K562 (cell line): Measurements from ENCODE around the gene CXXC1. TPM values are rescaled to one million over a fixed set of nuclear protein-coding genes. Genes with fewer than 3 reads are reported as not detected.

ENCODE experiments used
- ATAC-seq: fragments of 200-7000 bp; cut with Tn5 transposase; 3 replicates; pipeline ENCODE4 v1.9.1; 2020; ENCODE audit warnings: moderate library complexity
- BruUV-seq: library from RNA; stranded (reverse); fragments of 400-500 nt; replicated peaks from 2 replicates; lab custom pipeline; 2021; lab: Mats Ljungman, UMichigan
- CTCF ChIA-PET: fragments of 300-600 bp; formaldehyde crosslinking; extraction: SDS; loops from one replicate; lab custom pipeline; 2021; ENCODE audit warnings: low intra/inter-chr PET ratio; lab: Yijun Ruan, JAX
- POLR2A ChIA-PET: fragments of 300-600, 350-650 bp; sonication (Branson Sonifier 250); formaldehyde crosslinking; extraction: SDS; loops from one replicate; lab custom pipeline; 2021; ENCODE audit warnings: antibody characterized with exemption, inconsistent platforms; lab: Yijun Ruan, JAX
- DNase-seq, 4 experiments: peaks; one replicate each; pipeline versions ENCODE4 v3.0.0 to v3.0.0-alpha.2; 2011 to 2018; ENCODE audit warnings: low spot score in 3 of 4, mixed read lengths in 3 of 4; ENCODE audit errors: extremely low read depth in 1 of 4
- FAIRE-seq: peaks from 2 replicates; lab custom pipeline; 2011; peaks lifted over from hg19 to GRCh38; lab: Jason Lieb, UNC
- H2AFZ ChIP-seq: 2 replicates; pipeline ENCODE4 v1.6.0; 2011; ENCODE audit warnings: low read depth, low read length, control low read depth, inconsistent platforms
- H3K27ac ChIP-seq: fragments of 200-600 bp; 3 replicates; pipeline ENCODE4 v1.8.0; 2011; ENCODE audit warnings: low read depth, mild to moderate bottlenecking, control low read depth, inconsistent platforms, low read length, moderate library complexity, mixed read lengths; ENCODE audit errors: extremely low read depth
- H3K27me3 ChIP-seq, 2 experiments: fragments of 300-600 bp in 1 of 2; 2 replicates in 1 of 2; 3 replicates in 1 of 2; pipeline versions ENCODE4 v1.6.0 to v1.8.0; 2011; ENCODE audit warnings: inconsistent platforms in 2 of 2, low read length in 2 of 2, mild to moderate bottlenecking in 1 of 2, mixed read lengths in 1 of 2, moderate library complexity in 1 of 2; ENCODE audit not compliant: control insufficient read depth in 2 of 2, insufficient read depth in 2 of 2
- H3K36me3 ChIP-seq: fragments of 300-600 bp; 3 replicates; pipeline ENCODE4 v1.8.0; 2011; ENCODE audit warnings: mild to moderate bottlenecking, low read length, inconsistent platforms; ENCODE audit not compliant: control insufficient read depth, insufficient read depth
- H3K4me1 ChIP-seq, 2 experiments: fragments of 200-600 bp in 1 of 2; replicated peaks in 1 of 2; 2 replicates in 1 of 2; 3 replicates in 1 of 2; pipeline versions ENCODE4 v1.5.1 to v1.8.0; 2011; ENCODE audit warnings: inconsistent platforms in 2 of 2, low read length in 2 of 2, mild to moderate bottlenecking in 1 of 2, mixed read lengths in 1 of 2, moderate library complexity in 1 of 2; ENCODE audit not compliant: control insufficient read depth in 2 of 2, insufficient read depth in 2 of 2
- H3K4me2 ChIP-seq: 2 replicates; pipeline ENCODE4 v1.6.1; 2011; ENCODE audit warnings: low read length, control low read depth, inconsistent platforms, mixed read lengths; ENCODE audit not compliant: insufficient read depth
- H3K4me3 ChIP-seq: fragments of 200-600 bp; sonication (generic), shearing (Covaris generic); 2 replicates; pipeline ENCODE4 v1.5.1; 2016; ENCODE audit warnings: control low read depth, inconsistent platforms
- H3K79me2 ChIP-seq: fragments of 200-600 bp; 3 replicates; pipeline ENCODE4 v1.8.0; 2011; ENCODE audit warnings: low read length, inconsistent platforms; ENCODE audit not compliant: control insufficient read depth, insufficient read depth
- H3K9ac ChIP-seq, 2 experiments: 2 replicates each; pipeline versions ENCODE4 v1.6.0 to v1.6.1; 2011; ENCODE audit warnings: low read depth in 2 of 2, low read length in 2 of 2, control low read depth in 1 of 2, inconsistent platforms in 1 of 2, mild to moderate bottlenecking in 1 of 2, mixed read lengths in 1 of 2; ENCODE audit not compliant: insufficient read depth in 1 of 2
- H3K9me1 ChIP-seq: one replicate; pipeline ENCODE4 v1.6.0; 2011; ENCODE audit warnings: inconsistent platforms, mild to moderate bottlenecking, low read length, moderate library complexity; ENCODE audit not compliant: control insufficient read depth, insufficient read depth
- H3K9me3 ChIP-seq: replicated peaks from 2 replicates; pipeline ENCODE4 v1.5.1; 2011; ENCODE audit warnings: low read depth, low read length, inconsistent platforms; ENCODE audit not compliant: control insufficient read depth, insufficient read depth
- H4K20me1 ChIP-seq: replicated peaks from 2 replicates; pipeline ENCODE4 v1.6.1; 2011; ENCODE audit warnings: low read length, inconsistent platforms, mixed read lengths; ENCODE audit not compliant: control insufficient read depth, insufficient read depth
- CBFA2T2 ChIP-seq: fragments of 450-650 bp; conservative IDR thresholded peaks from 2 replicates; pipeline ENCODE4 v1.6.1; 2017; ENCODE audit warnings: mild to moderate bottlenecking
- HNRNPH1 ChIP-seq: fragments of 200-400 bp; formaldehyde crosslinking; optimal IDR thresholded peaks from 2 replicates; pipeline ENCODE3; 2017; ENCODE audit warnings: low read depth, mild to moderate bottlenecking, low read length, moderate library complexity
- JUNB ChIP-seq: fragments of 450-650 bp; formaldehyde crosslinking; conservative IDR thresholded peaks from 2 replicates; pipeline ENCODE4 v1.4.0; 2020; ENCODE audit warnings: mild to moderate bottlenecking
- POLR2G ChIP-seq: fragments of 200-400 bp; formaldehyde crosslinking; IDR thresholded peaks from 2 replicates; pipeline ENCODE4 v1.6.1; 2017; ENCODE audit warnings: low read depth, mild to moderate bottlenecking, antibody characterized with exemption, low read length, moderate library complexity
- RBFOX2 ChIP-seq: fragments of 200-400 bp; formaldehyde crosslinking; IDR thresholded peaks from 2 replicates; pipeline ENCODE4 v1.6.1; 2017; ENCODE audit warnings: low read depth, mild to moderate bottlenecking, low read length, moderate library complexity
- ZNF140 ChIP-seq: fragments of 250-450 bp; sonication (Bioruptor Pico); IDR thresholded peaks from 2 replicates; pipeline ENCODE4 v1.8.0; 2021; ENCODE audit warnings: moderate library complexity, mild to moderate bottlenecking, inconsistent platforms
- WGBS: fragments of 100-300 bp; shearing (Covaris generic); methylation state at CpG from one replicate; pipeline ENCODE4 v1.1.6; 2016; ENCODE audit warnings: low coverage, mixed read lengths; ENCODE audit not compliant: insufficient coverage; ENCODE audit errors: missing lambda C conversion rate; 5-methylcytosine and 5-hydroxymethylcytosine counted together
- in situ Hi-C: fragments of 300-500 bp; cut with MboI; formaldehyde crosslinking; loops from 4 replicates; pipeline ENCODE4 v1.15.0; 2018; ENCODE audit warnings: inconsistent platforms, mixed read lengths
- intact Hi-C: fragments of 100-400 bp; cut with micrococcal nuclease; formaldehyde crosslinking; loops from 2 replicates; pipeline ENCODE4 v1.14.2; 2022
- polyA plus RNA-seq, 8 experiments: library from polyadenylated mRNA; depleted of rRNA in 4 of 8; stranded (reverse) in 5 of 8; unstranded in 3 of 8; fragments of >200 nt; fragmentation: Nextera tagmentation in 2 of 8; fragmentation: Illumina TruSeq in 1 of 8; extraction: Ambion mirVana in 2 of 8; extraction: Trizol in 1 of 8; gene quantifications; 2 replicates each; pipeline versions ENCODE4 v1.2.1 to v1.2.3, GENCODE V29; 2011 to 2014; ENCODE audit warnings: inconsistent platforms in 1 of 8, missing spikeins in 1 of 8
- total RNA-seq, 7 experiments: library from RNA; depleted of rRNA in 6 of 7; stranded (reverse); fragments of >200 nt in 6 of 7; fragmentation: Illumina TruSeq in 2 of 7; extraction: Trizol in 2 of 7; gene quantifications; 2 replicates each; pipeline versions ENCODE4 v1.2.1 to v1.2.3, GENCODE V29; 2011 to 2021; ENCODE audit warnings: low replicate concordance in 1 of 7

Gene CXXC1
- total and polyA plus RNA-seq, 9 of the 15 experiments (the other 6 are each of a cell fraction or from before 2014, with no cell fraction given) = 3.4 to 81.0 (median 34.1) TPM

- no peaks in the 10 kb centered on the region for H4K20me1 ChIP-seq
- H3K27me3 ChIP-seq = no peaks in the 10 kb centered on the region
- peaks cover 4 to 7% of the 10 kb centered on the region in 2 experiments; a peak in 3 of 5 replicates for H3K4me1 ChIP-seq
- no peak overlapping the region for H3K4me3 ChIP-seq
- no peak overlapping the region for H2AFZ ChIP-seq
- H3K4me2 ChIP-seq = no peak overlapping the region
- intact Hi-C loops (no loop called here), in situ Hi-C loops (no loop called here)
- WGBS = 100% methylated on average over 9 of the region's 19 CpGs
- H3K9me3 ChIP-seq = 0 out of 2 replicates have a peak, but pooled peaks cover 2% of the 10 kb centered on the region
- DNase-seq (no peak), FAIRE-seq (no peak), ATAC-seq (no peak)
- peaks cover 92% of the 10 kb centered on the region; the same call in 2 of the 3 replicates for H3K36me3 ChIP-seq
- H3K79me2 ChIP-seq = peaks cover 25% of the 10 kb centered on the region
- TF ChIP-seq HNRNPH1 (no peak), JUNB (CRISPR knock-in tag) (no peak), RBFOX2 (peak; percentile 30; the same call in 1 of the 2 replicates), CBFA2T2 (no peak)
- H3K9ac ChIP-seq = no peak overlapping the region
- CTCF ChIA-PET = no interaction called here
- no TSS peak for BruUV-seq
- POLR2A ChIA-PET = no interaction called here
- no peaks in the 10 kb centered on the region for H3K9me1 ChIP-seq
- H3K27ac ChIP-seq = no peak overlapping the region
Measured at GRCh38 chr18:50275503-50276036, 11.9 kb downstream of the CXXC1 start.

- Histone ChIP-seq H3K36me3 (peaks cover 96% of the 10 kb centered on the region), H3K9ac (no peak overlapping the region), H3K79me2 (peaks cover 19% of the 10 kb centered on the region), H4K20me1 (no peaks in the 10 kb centered on the region), H3K4me1 (peaks cover 3 to 5% of the 10 kb centered on the region in 2 experiments; a peak in 3 of 5 replicates), H3K9me1 (no peaks in the 10 kb centered on the region), H3K9me3 (0 out of 2 replicates have a peak, but pooled peaks cover 2% of the 10 kb centered on the region), H3K4me2 (no peak overlapping the region), H2AFZ (no peak overlapping the region), H3K27me3 (no peaks in the 10 kb centered on the region), H3K4me3 (no peak overlapping the region), H3K27ac (no peak overlapping the region)
- DNase-seq = no peak
- ChIA-PET POLR2A (no interaction called here), CTCF (no interaction called here)
- ATAC-seq = no peak
- 0 out of 2 replicates have a peak, but pooled peaks have one; percentile 4 for TF ChIP-seq POLR2G
- TF ChIP-seq ZNF140 (CRISPR knock-in tag) = no peak
- FAIRE-seq = no peak
- intact Hi-C loops (no loop called here), in situ Hi-C loops (no loop called here)
- BruUV-seq = no TSS peak
- 92% methylated on average over 2 of the region's 10 CpGs for WGBS
Measured at GRCh38 chr18:50274941-50275340, 12.6 kb downstream of the CXXC1 start.
